ENCODE results near the gene FBXL16. TPM values are rescaled to one million over a fixed set of nuclear protein-coding genes. Genes with fewer than 3 reads are reported as not detected.
A peak's percentile ranks its signal among the peaks of the same experiment; 100 is the strongest.

Gene FBXL16
- total and polyA plus RNA-seq, 9 of the 15 experiments (the other 6 are each of a cell fraction or from before 2014, with no cell fraction given): 0.21 to 8.2 (median 1.7) TPM

DNA sequence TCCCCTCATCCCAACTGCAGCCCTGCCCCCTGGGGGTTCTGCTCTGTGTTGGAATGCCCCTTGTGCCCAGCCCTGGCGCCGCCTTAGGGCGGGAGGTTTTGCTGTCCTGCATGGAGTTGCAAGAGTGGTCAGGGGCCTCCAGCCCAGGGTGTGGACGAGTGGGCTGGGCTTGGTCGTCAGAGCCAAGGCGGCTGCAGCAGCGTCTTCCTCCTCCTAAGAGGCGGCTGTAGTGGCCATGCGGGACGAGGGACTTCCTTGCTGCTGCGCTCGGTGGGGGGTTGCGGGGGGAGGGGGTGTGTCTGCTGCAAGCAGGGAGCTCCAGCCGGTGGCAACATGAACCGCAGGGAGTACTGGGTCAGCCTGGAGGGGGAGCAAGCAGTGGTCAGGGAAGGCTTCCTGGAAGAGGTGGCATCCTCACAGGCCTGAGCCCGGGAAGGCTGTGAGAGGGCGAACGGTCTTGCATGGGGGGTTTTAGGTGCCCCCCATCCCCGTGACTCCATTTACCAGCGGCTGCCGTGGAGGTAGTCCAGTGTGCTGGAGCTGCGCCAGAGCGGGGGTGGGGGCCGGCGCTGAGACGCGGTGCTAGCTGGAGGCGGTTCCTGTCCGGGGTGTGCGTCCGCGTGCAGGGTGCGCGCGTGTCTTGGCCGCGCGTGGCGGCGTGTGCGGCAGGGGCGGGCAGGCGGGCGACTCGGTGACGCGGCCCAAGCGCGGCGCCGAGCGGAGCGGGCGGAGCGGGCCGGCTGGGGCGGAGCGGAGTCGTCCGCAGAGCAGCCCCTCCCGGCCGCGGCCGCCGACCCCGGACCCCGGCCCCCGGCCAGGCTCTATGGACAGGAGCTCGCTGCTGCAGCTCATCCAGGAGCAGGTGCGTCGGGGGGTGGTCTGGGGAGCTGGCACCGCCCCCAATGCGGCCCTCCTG, 30.4 kb downstream of the FBXL16 start, which contains the start of gene RHBDL1 (continued):
- TF ChIP-seq THRAP3 (IDR thresholded peaks at IDR 0.05; ENCODE audit: borderline replicate concordance): no peak
- TF ChIP-seq, protein P1, sequence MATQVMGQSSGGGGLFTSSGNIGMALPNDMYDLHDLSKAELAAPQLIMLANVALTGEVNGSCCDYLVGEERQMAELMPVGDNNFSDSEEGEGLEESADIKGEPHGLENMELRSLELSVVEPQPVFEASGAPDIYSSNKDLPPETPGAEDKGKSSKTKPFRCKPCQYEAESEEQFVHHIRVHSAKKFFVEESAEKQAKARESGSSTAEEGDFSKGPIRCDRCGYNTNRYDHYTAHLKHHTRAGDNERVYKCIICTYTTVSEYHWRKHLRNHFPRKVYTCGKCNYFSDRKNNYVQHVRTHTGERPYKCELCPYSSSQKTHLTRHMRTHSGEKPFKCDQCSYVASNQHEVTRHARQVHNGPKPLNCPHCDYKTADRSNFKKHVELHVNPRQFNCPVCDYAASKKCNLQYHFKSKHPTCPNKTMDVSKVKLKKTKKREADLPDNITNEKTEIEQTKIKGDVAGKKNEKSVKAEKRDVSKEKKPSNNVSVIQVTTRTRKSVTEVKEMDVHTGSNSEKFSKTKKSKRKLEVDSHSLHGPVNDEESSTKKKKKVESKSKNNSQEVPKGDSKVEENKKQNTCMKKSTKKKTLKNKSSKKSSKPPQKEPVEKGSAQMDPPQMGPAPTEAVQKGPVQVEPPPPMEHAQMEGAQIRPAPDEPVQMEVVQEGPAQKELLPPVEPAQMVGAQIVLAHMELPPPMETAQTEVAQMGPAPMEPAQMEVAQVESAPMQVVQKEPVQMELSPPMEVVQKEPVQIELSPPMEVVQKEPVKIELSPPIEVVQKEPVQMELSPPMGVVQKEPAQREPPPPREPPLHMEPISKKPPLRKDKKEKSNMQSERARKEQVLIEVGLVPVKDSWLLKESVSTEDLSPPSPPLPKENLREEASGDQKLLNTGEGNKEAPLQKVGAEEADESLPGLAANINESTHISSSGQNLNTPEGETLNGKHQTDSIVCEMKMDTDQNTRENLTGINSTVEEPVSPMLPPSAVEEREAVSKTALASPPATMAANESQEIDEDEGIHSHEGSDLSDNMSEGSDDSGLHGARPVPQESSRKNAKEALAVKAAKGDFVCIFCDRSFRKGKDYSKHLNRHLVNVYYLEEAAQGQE (IDR thresholded peaks at IDR 0.05; ENCODE audit: borderline replicate concordance): peak; percentile 45
- TF ChIP-seq, protein P1 (CRISPR knock-in tag; IDR thresholded peaks at IDR 0.05; ENCODE audit: low read depth): 0 out of 2 replicates have a peak, but pooled peaks have one; percentile 55
- no peak for TF ChIP-seq RHOXF2B (CRISPR knock-in tag; conservative IDR thresholded peaks at IDR 0.05)
- no peak; the same call in 1 of the 2 replicates for TF ChIP-seq SIN3B (IDR thresholded peaks at IDR 0.05; ENCODE audit: low read depth)
- no peak for TF ChIP-seq ZNF174 (CRISPR knock-in tag; IDR thresholded peaks at IDR 0.05)
- TF ChIP-seq MCM7 (IDR thresholded peaks at IDR 0.05): no peak
- peak; percentile 57 to 77; a peak in 2 of 4 replicates for TF ChIP-seq FOXK2 (conservative IDR thresholded peaks at IDR 0.05 in 1 of 2, IDR thresholded peaks at IDR 0.05 in 1 of 2; ENCODE audit: low read depth in 2 of 2)
- no peak for TF ChIP-seq EHMT2 (IDR thresholded peaks at IDR 0.05)
- TF ChIP-seq GATAD2A (IDR thresholded peaks at IDR 0.05): no peak; the same call in 1 of the 2 replicates
- no peak for TF ChIP-seq SRSF3 (IDR thresholded peaks at IDR 0.05; ENCODE audit: insufficient read depth, low read length)
- no peak for TF ChIP-seq IFI16 (CRISPR knock-in tag; IDR thresholded peaks at IDR 0.05)
- TF ChIP-seq ZNF695 (CRISPR knock-in tag; IDR thresholded peaks at IDR 0.05): no peak
- TF ChIP-seq ZNF212 (CRISPR knock-in tag; IDR thresholded peaks at IDR 0.05): no peak
- TF ChIP-seq, protein P2, sequence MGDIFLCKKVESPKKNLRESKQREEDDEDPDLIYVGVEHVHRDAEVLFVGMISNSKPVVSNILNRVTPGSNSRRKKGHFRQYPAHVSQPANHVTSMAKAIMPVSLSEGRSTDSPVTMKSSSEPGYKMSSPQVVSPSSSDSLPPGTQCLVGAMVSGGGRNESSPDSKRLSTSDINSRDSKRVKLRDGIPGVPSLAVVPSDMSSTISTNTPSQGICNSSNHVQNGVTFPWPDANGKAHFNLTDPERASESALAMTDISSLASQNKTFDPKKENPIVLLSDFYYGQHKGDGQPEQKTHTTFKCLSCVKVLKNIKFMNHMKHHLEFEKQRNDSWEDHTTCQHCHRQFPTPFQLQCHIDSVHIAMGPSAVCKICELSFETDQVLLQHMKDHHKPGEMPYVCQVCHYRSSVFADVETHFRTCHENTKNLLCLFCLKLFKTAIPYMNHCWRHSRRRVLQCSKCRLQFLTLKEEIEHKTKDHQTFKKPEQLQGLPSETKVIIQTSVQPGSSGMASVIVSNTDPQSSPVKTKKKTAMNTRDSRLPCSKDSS (IDR thresholded peaks at IDR 0.05; ENCODE audit: low read depth, partially characterized antibody): no peak
- TF ChIP-seq YBX1 (IDR thresholded peaks at IDR 0.05): no peak
- TF ChIP-seq, protein P3, sequence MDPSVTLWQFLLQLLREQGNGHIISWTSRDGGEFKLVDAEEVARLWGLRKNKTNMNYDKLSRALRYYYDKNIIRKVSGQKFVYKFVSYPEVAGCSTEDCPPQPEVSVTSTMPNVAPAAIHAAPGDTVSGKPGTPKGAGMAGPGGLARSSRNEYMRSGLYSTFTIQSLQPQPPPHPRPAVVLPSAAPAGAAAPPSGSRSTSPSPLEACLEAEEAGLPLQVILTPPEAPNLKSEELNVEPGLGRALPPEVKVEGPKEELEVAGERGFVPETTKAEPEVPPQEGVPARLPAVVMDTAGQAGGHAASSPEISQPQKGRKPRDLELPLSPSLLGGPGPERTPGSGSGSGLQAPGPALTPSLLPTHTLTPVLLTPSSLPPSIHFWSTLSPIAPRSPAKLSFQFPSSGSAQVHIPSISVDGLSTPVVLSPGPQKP (CRISPR knock-in tag; IDR thresholded peaks at IDR 0.05): no peak
- peak; percentile 83 for TF ChIP-seq CTBP1 (IDR thresholded peaks at IDR 0.05; ENCODE audit: borderline replicate concordance)

All from K562 (cell line).